Left ventricle myocardium inferior (tissue), 1 donor: ENCODE results near the gene ATP11A. TPM values are rescaled to one million over a fixed set of nuclear protein-coding genes. Genes with fewer than 3 reads are reported as not detected.
"Not testable (repeated sequence)": the region's sequence is repeated elsewhere in the genome, so short reads cannot be mapped to it uniquely, and the experiment has no call there.

Experiments
- DNase-seq: peaks from one replicate; pipeline ENCODE4 v3.0.0-alpha.2; 2020
- H3K27ac ChIP-seq: fragments of 200-600 bp; replicated peaks from 2 replicates; pipeline ENCODE4 v1.8.0; 2021
- H3K27me3 ChIP-seq: fragments of 200-600 bp; 2 replicates; pipeline ENCODE4 v1.8.0; 2021; ENCODE audit warnings: low read depth
- H3K36me3 ChIP-seq: fragments of 200-600 bp; 2 replicates; pipeline ENCODE4 v1.8.0; 2021
- H3K4me1 ChIP-seq: fragments of 200-600 bp; 2 replicates; pipeline ENCODE4 v1.8.0; 2021
- H3K4me3 ChIP-seq: fragments of 200-600 bp; 2 replicates; pipeline ENCODE4 v1.8.0; 2021; ENCODE audit warnings: mild to moderate bottlenecking, moderate library complexity
- H3K9me3 ChIP-seq: fragments of 200-600 bp; replicated peaks from 2 replicates; pipeline ENCODE4 v1.8.0; 2021
- CTCF ChIP-seq: fragments of 200-600 bp; IDR thresholded peaks from 2 replicates; pipeline ENCODE4 v1.8.0; 2021; ENCODE audit warnings: antibody characterized with exemption, mild to moderate bottlenecking, borderline replicate concordance
- intact Hi-C: fragments of 100-400 bp; cut with micrococcal nuclease; formaldehyde crosslinking; loops from one replicate; pipeline ENCODE4 v1.11.0; 2022
- total RNA-seq: library from RNA; stranded (reverse); fragmentation: NEBNext Ultra II Directional; extraction: Animal tissue kit (Norgen Biotek cat#: 25700); gene quantifications from one replicate; pipeline ENCODE4 v1.2.1, GENCODE V29; 2021
- donor health status: DM: no; HTN: yes; CAD: no; lungs with severe emphysema.

Gene ATP11A
- total RNA-seq, 1 donor from 2014 or later, result 106 TPM

- no peak for DNase-seq
- intact Hi-C loops, result no loop called here
- peaks cover 55% of the 10 kb centered on the region for H3K36me3 ChIP-seq
These were observed 180.2 kb downstream of the ATP11A start for GRCh38 chr13:112870051-112870331.

GRCh38 chr13:112870737-112871287 is 181.0 kb downstream of the ATP11A start:
- Histone ChIP-seq H3K27ac (no peak overlapping the region), H3K36me3 (peaks cover 54% of the 10 kb centered on the region), H3K4me3 (no peak overlapping the region), H3K27me3 (no peaks in the 10 kb centered on the region), H3K4me1 (peaks cover 21% of the 10 kb centered on the region), H3K9me3 (no peaks in the 10 kb centered on the region)
- intact Hi-C loops, result no loop called here
- no peak for TF ChIP-seq CTCF
- no peak for DNase-seq

More at GRCh38 chr13:112870051-112870331, 180.2 kb downstream of the ATP11A start:
- no peak overlapping the region for H3K4me3 ChIP-seq
- TF ChIP-seq CTCF, result no peak
- no peak overlapping the region for H3K27ac ChIP-seq
- no peaks in the 10 kb centered on the region for H3K9me3 ChIP-seq
- peaks cover 20% of the 10 kb centered on the region for H3K4me1 ChIP-seq
- H3K27me3 ChIP-seq, result no peaks in the 10 kb centered on the region

- H3K4me1 ChIP-seq, result peaks cover 21% of the 10 kb centered on the region
- no peak for TF ChIP-seq CTCF
- intact Hi-C loops, result no loop called here
- no peak for DNase-seq
- no peaks in the 10 kb centered on the region for H3K9me3 ChIP-seq
- no peak overlapping the region for H3K27ac ChIP-seq
- H3K27me3 ChIP-seq, result no peaks in the 10 kb centered on the region
- H3K36me3 ChIP-seq, result peaks cover 54% of the 10 kb centered on the region
- H3K4me3 ChIP-seq, result no peak overlapping the region
These were observed 181.9 kb downstream of the ATP11A start for GRCh38 chr13:112871742-112872141.

GRCh38 chr13:112872657-112873631 is 183.1 kb downstream of the ATP11A start:
- Histone ChIP-seq H3K36me3 (peaks cover 53% of the 10 kb centered on the region), H3K4me1 (peaks cover 21% of the 10 kb centered on the region), H3K27ac (peak overlapping the region; percentile 57)
- DNase-seq, H3K9me3 ChIP-seq, H3K27me3 ChIP-seq, intact Hi-C loops, H3K4me3 ChIP-seq: not testable (repeated sequence)

GRCh38 chr13:112873851-112874750 is 184.3 kb downstream of the ATP11A start:
- Histone ChIP-seq H3K4me1 (peaks cover 25% of the 10 kb centered on the region), H3K4me3 (no peak overlapping the region), H3K27ac (peak overlapping the region; percentile 57), H3K36me3 (peaks cover 52% of the 10 kb centered on the region), H3K9me3 (no peaks in the 10 kb centered on the region), H3K27me3 (no peaks in the 10 kb centered on the region)
- intact Hi-C loops, result no loop called here
- peak; percentile 96 for TF ChIP-seq CTCF
- peak; percentile 80 for DNase-seq
